ENCODE measurements around the gene SLC39A8. TPM values are rescaled to one million over a fixed set of nuclear protein-coding genes. Genes with fewer than 3 reads are reported as not detected.

The SLC39A8 gene
- total RNA-seq, 4 donors from 2014 or later: 2.9 to 8.6 (median 6.3) TPM

GRCh38 chr4:102308032-102308799 is 37.1 kb downstream of the SLC39A8 start:
- H3K4me1 ChIP-seq: no peaks in the 10 kb centered on the region
- TF ChIP-seq POLR2A (IDR thresholded peaks at IDR 0.05): no peak
- TF ChIP-seq CTCF (IDR thresholded peaks at IDR 0.05): no peak
- no peaks in the 10 kb centered on the region for H3K9me3 ChIP-seq
- no peaks in the 10 kb centered on the region for H3K36me3 ChIP-seq
- intact Hi-C loops (cut with DNase I): no loop called here
- H3K27ac ChIP-seq: no peak overlapping the region
- H3K27me3 ChIP-seq: no peaks in the 10 kb centered on the region
- no peak for DNase-seq
- WGBS, 2 donors: 44 to 64% methylated on average over 1 of the region's 1 CpG
- H3K4me3 ChIP-seq: no peak overlapping the region

GRCh38 chr4:102305666-102306065 is 39.6 kb downstream of the SLC39A8 start:
- 92 to 93% methylated on average over 1 of the region's 1 CpG for WGBS, 2 donors
- intact Hi-C loops (cut with DNase I): no loop called here
- no peak overlapping the region for H3K4me3 ChIP-seq
- H3K36me3 ChIP-seq: no peaks in the 10 kb centered on the region
- no peak for DNase-seq
- TF ChIP-seq POLR2A (IDR thresholded peaks at IDR 0.05) (no peak), CTCF (IDR thresholded peaks at IDR 0.05) (no peak)
- no peaks in the 10 kb centered on the region for H3K4me1 ChIP-seq
- no peak overlapping the region for H3K27ac ChIP-seq
- no peaks in the 10 kb centered on the region for H3K9me3 ChIP-seq
- H3K27me3 ChIP-seq: no peaks in the 10 kb centered on the region

GRCh38 chr4:102302762-102303161 is 42.5 kb downstream of the SLC39A8 start:
- Histone ChIP-seq H3K36me3 (no peaks in the 10 kb centered on the region), H3K27me3 (no peaks in the 10 kb centered on the region), H3K4me3 (no peak overlapping the region), H3K4me1 (no peaks in the 10 kb centered on the region), H3K9me3 (no peaks in the 10 kb centered on the region), H3K27ac (no peak overlapping the region)
- WGBS, 2 donors: 62 to 68% methylated on average over 1 of the region's 1 CpG
- no peak for DNase-seq
- intact Hi-C loops (cut with DNase I): no loop called here
- TF ChIP-seq CTCF (IDR thresholded peaks at IDR 0.05) (no peak), POLR2A (IDR thresholded peaks at IDR 0.05) (no peak)

- intact Hi-C loops (cut with DNase I): no loop called here
- H3K36me3 ChIP-seq: no peaks in the 10 kb centered on the region
- H3K27me3 ChIP-seq: no peaks in the 10 kb centered on the region
- WGBS, 2 donors: 63 to 94% methylated on average over 1 of the region's 1 CpG
- H3K4me1 ChIP-seq: no peaks in the 10 kb centered on the region
- no peak overlapping the region for H3K4me3 ChIP-seq
- H3K27ac ChIP-seq: no peak overlapping the region
- no peak for TF ChIP-seq POLR2A (IDR thresholded peaks at IDR 0.05)
- no peak for TF ChIP-seq CTCF (IDR thresholded peaks at IDR 0.05)
- no peak for DNase-seq
- H3K9me3 ChIP-seq: no peaks in the 10 kb centered on the region
Observed at GRCh38 chr4:102301167-102301566, 44.1 kb downstream of the SLC39A8 start.

GRCh38 chr4:102299354-102300107 is 45.8 kb downstream of the SLC39A8 start:
- WGBS, 2 donors: 17 to 21% methylated on average over 4 of the region's 4 CpGs
- TF ChIP-seq POLR2A (IDR thresholded peaks at IDR 0.05) (no peak), CTCF (IDR thresholded peaks at IDR 0.05) (peak in 5 of 6 experiments; percentile 34 to 54 (median 39))
- no peaks in the 10 kb centered on the region for H3K27me3 ChIP-seq
- no peaks in the 10 kb centered on the region for H3K9me3 ChIP-seq
- intact Hi-C loops (cut with DNase I): no loop called here
- no peaks in the 10 kb centered on the region for H3K36me3 ChIP-seq
- no peak overlapping the region for H3K27ac ChIP-seq
- H3K4me3 ChIP-seq: no peak overlapping the region
- H3K4me1 ChIP-seq: no peaks in the 10 kb centered on the region
- DNase-seq: no peak
